ENCODE data around the gene GEMIN4.
"Not testable (repeated sequence)": the region's sequence is repeated elsewhere in the genome, so short reads cannot be mapped to it uniquely, and the experiment has no call there.

Gene GEMIN4

DNA sequence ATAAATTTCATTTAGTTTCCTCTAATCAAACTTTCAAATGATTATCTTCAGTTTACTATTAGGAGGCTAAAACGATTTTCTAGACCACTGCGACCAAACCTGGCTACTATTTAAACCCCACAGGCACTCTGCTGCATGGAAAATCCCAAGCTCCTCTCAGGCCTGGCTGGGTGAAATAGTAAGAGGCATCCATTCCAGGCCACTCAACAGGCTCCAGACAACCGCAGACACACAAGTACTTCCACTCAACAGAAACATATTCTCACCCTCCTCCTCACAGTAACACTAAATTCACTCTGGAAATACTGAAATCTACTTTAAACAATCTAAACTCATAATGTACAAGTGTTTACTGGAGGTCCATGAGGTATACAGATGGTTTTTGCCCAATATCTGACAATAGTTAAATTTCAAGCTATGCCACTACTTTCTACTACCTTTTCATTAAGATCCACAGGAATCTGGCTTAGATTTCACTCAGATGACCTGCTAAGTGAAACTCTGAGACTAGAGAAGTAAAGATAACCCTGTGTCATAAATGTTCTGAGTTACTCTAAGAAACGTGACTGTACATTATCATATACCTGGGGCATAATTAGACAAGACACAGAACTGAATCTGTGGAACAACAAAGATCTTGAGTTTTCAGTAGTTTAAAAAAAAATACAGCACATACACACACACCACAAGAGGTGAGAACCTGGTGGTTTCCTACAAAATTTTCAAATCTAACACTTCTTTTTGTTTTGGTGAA, 47.8 kb downstream of the GEMIN4 start:
- no peak for DNase-seq

DNA sequence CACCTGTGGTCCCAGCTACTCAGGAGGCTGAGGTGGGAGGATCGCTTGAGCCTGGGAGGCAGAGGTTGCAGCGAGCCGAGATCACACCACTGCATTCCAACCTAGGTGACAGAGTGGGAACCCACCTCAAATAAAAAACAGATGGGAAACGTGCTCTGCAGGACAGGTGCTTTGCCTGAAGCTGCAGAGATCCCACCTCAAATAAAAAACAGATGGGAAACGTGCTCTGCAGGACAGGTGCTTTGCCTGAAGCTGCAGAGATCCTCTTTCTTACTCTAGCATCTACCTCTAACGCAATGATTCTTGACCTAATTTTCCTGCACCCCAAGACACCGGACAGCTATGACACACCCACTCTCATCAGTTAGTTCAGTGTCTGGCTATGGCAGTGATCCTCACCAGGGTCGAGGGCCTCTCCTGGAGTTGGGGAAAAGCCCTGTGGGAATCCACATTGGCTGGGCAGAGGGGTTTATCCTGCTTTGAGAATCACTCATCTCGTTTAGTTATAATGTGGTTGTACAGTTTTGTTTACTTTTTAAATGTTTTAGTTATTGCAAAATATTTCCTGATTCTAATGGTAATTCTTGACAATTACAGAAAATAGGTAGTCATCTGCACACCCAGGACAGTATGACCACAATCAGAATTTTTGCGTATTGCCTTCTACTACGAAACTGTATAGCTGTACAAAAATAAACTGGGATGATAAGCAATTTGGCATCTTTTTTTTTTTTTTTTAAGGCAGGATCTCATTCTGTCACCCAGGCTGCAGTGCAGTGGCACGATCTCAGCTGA, 48.8 kb downstream of the GEMIN4 start:
- no peak for DNase-seq

DNA sequence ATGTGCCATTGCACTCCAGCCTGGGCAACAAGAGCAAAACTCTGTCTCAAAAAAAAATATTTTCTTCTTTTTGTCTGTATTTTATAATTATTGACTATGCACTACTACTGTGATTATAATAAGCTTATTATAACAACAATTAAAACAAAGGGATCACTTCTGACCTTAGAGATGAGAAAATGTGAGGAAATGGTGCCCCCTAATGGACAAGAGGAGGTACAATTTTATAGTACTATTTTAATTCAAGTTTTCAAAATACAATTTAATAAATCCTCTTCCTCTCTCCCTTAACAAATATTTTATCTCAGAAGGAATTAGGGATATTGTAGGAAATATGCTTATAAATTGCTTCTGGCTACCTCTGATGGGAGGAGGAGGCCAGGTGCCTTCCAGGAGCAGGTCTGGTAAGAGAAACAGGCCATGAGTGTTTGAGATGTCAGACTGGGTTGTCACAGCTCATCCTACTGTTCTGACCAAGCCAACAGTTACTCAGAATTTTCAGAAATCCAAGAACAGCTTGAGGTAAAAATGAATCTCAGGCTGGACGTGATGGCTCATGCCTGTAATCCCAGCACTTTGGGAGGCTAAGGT, 51.5 kb downstream of the GEMIN4 start:
- no peak for DNase-seq

DNA sequence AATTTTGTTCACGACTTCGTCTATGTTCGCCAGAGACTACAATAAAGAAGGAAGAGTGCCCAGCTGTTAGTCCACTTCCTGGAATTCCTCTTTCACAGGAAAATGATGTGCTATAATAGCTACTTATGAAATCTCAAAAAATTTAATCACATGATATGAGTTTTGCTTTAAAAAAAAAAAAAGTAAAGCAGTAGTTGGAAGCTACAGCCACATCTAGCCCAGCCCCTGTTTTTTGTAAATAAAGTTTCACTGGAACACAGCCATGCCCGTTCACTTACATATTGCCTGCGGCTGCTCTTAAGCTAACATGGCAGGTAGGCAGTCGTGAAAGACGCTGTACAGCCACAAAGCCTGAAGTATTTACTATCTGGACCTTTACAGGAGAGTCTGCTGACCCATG, 52.7 kb downstream of the GEMIN4 start:
- no peak for DNase-seq

DNA sequence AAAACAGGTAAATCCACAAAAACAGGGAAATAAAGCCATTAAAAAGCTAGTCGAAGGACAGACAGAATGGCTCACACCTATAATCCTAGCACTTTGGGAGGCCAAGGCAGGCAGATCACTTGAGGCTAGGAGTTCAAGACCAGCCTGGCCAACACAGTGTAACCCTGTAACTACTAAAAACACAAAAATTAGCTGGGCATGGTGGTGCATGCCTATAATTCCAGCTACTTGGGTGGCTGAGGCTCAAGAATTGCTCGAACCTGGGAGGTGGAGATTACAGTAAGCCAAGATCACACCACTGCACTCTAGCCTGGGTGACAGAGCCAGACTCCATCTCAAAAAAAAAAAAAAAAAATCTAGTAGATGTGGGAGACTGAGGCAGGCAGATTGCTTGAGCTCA, 54.0 kb downstream of the GEMIN4 start:
- DNase-seq = not testable (repeated sequence)

DNA sequence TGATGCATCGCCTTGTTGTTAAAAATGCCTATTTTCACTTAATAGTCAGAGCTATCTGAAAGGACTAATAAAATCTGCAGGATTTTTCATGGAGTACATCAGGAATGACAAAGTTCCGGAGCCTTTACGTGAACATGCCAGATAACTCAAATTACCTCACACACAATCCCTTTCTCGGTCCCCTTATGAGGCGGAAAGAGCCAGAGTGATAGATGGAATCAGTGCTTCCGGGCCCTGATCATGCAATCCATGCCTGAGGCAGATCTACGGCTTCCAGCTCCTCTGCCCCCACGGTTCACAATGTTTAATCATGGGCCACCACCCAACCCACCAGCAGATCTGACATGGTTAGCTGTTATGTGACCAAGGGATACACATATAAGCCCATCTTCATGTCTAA, 54.4 kb downstream of the GEMIN4 start:
- no peak for DNase-seq

DNA sequence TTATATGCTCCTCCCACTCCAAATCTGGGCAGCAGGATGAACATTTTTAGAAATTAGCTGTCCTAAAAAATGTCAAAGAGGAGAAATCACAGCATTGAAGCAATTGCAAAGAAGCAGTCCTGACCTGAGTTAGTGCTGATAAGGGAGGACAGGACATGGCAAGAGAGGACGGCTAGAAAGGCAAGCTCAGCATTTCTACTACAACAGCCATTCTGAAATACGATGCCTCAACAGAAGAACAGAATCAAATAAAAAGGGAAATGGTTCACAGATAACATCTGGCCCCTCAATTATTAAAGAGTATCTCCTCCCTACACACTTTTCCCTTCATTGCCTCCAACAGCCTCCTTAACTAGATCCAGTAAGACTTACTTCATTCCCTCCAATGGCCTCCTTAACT, 55.7 kb downstream of the GEMIN4 start:
- no peak for DNase-seq
